ENCODE results near the gene CRIP2.

CRIP2 gene

GRCh38 chr14:105447651-105448640, 26.7 kb upstream of the CRIP2 start:
- TF ChIP-seq CTCF (IDR thresholded peaks at IDR 0.05; ENCODE audit: low read depth, low read length, missing control alignments), result no peak
- no peak for DNase-seq (ENCODE audit: low read depth)
- no peak overlapping the region for H3K4me3 ChIP-seq (ENCODE audit: low read depth, low read length)
- in situ Hi-C loops (cut with HindIII; ENCODE audit: low sequenced_read_pairs), result no loop called here

- in situ Hi-C loops (cut with HindIII; ENCODE audit: low sequenced_read_pairs), result no loop called here
- DNase-seq (ENCODE audit: low read depth), result no peak
- peak; percentile 90 for TF ChIP-seq CTCF (IDR thresholded peaks at IDR 0.05; ENCODE audit: low read depth, low read length, missing control alignments)
- H3K4me3 ChIP-seq (ENCODE audit: low read depth, low read length), result no peak overlapping the region
These were observed 25.9 kb upstream of the CRIP2 start for GRCh38 chr14:105448706-105449111.

- no peak overlapping the region for H3K4me3 ChIP-seq (ENCODE audit: low read depth, low read length)
- TF ChIP-seq CTCF (IDR thresholded peaks at IDR 0.05; ENCODE audit: low read depth, low read length, missing control alignments), result no peak
- no peak for DNase-seq (ENCODE audit: low read depth)
- in situ Hi-C loops (cut with HindIII; ENCODE audit: low sequenced_read_pairs), result no loop called here
These were observed 25.1 kb upstream of the CRIP2 start for GRCh38 chr14:105449276-105450122.

GRCh38 chr14:105450123-105450505, 24.5 kb upstream of the CRIP2 start:
- in situ Hi-C loops (cut with HindIII; ENCODE audit: low sequenced_read_pairs), result no loop called here

GRCh38 chr14:105450864-105451720, 23.5 kb upstream of the CRIP2 start:
- no peak overlapping the region for H3K4me3 ChIP-seq (ENCODE audit: low read depth, low read length)
- in situ Hi-C loops (cut with HindIII; ENCODE audit: low sequenced_read_pairs), result no loop called here
- TF ChIP-seq CTCF (IDR thresholded peaks at IDR 0.05; ENCODE audit: low read depth, low read length, missing control alignments), result no peak
- no peak for DNase-seq (ENCODE audit: low read depth)

More at GRCh38 chr14:105450123-105450505, 24.5 kb upstream of the CRIP2 start:
- no peak overlapping the region for H3K4me3 ChIP-seq (ENCODE audit: low read depth, low read length)
- TF ChIP-seq CTCF (IDR thresholded peaks at IDR 0.05; ENCODE audit: low read depth, low read length, missing control alignments), result no peak
- no peak for DNase-seq (ENCODE audit: low read depth)

GRCh38 chr14:105452963-105453362, 21.7 kb upstream of the CRIP2 start:
- no peak for TF ChIP-seq CTCF (IDR thresholded peaks at IDR 0.05; ENCODE audit: low read depth, low read length, missing control alignments)
- in situ Hi-C loops (cut with HindIII; ENCODE audit: low sequenced_read_pairs), result no loop called here
- H3K4me3 ChIP-seq (ENCODE audit: low read depth, low read length), result no peak overlapping the region
- no peak for DNase-seq (ENCODE audit: low read depth)
